IMR-90 (cell line): ENCODE results near the gene TSPEAR. TPM values are rescaled to one million over a fixed set of nuclear protein-coding genes. Genes with fewer than 3 reads are reported as not detected.

Experiments
- ATAC-seq: fragments of 200-7000 bp; cut with Tn5 transposase; 2 replicates; pipeline ENCODE4 v1.9.1; 2020; ENCODE audit warnings: low read depth, mild to moderate bottlenecking, moderate library complexity
- BruUV-seq: library from RNA; stranded (reverse); fragments of 400-500 nt; replicated peaks from 2 replicates; lab custom pipeline; 2021; lab: Mats Ljungman, UMichigan
- CTCF ChIA-PET: fragments of 300-600 bp; formaldehyde crosslinking; extraction: SDS; loops from one replicate; lab custom pipeline; 2021; ENCODE audit warnings: antibody characterized with exemption; lab: Yijun Ruan, JAX
- POLR2A ChIA-PET: fragments of 300-600 bp; sonication (Branson Sonifier 250); formaldehyde crosslinking; loops from one replicate; lab custom pipeline; 2022; ENCODE audit warnings: antibody characterized with exemption; ENCODE audit not compliant: unreplicated experiment; lab: Charles Lee
- DNase-seq: peaks from one replicate; pipeline ENCODE4 v3.0.0; 2013
- H2AFZ ChIP-seq: replicated peaks from 2 replicates; pipeline ENCODE3; 2013; ENCODE audit warnings: low read length, mild to moderate bottlenecking; ENCODE audit not compliant: poor library complexity
- H2AK5ac ChIP-seq: 2 replicates; pipeline ENCODE4 v1.6.1; 2013; ENCODE audit warnings: low read depth, low read length, inconsistent platforms
- H2AK9ac ChIP-seq: replicated peaks from 2 replicates; pipeline ENCODE3; 2013; ENCODE audit warnings: mild to moderate bottlenecking, low read depth, low read length, moderate library complexity; ENCODE audit not compliant: poor library complexity
- H2BK120ac ChIP-seq: 2 replicates; pipeline ENCODE4 v1.6.1; 2013; ENCODE audit warnings: low read depth, low read length, inconsistent platforms
- H2BK15ac ChIP-seq: 3 replicates; pipeline ENCODE4 v1.6.1; 2013; ENCODE audit warnings: low read depth, low read length, inconsistent platforms
- H2BK20ac ChIP-seq: 2 replicates; pipeline ENCODE4 v1.6.1; 2013; ENCODE audit warnings: low read depth, mild to moderate bottlenecking, inconsistent platforms, low read length, moderate library complexity
- H2BK5ac ChIP-seq: 2 replicates; pipeline ENCODE4 v1.6.1; 2013; ENCODE audit warnings: mild to moderate bottlenecking, low read depth, low read length, inconsistent platforms; ENCODE audit not compliant: poor library complexity, severe bottlenecking
- H3K14ac ChIP-seq: replicated peaks from 2 replicates; pipeline ENCODE4 v1.6.1; 2013; ENCODE audit warnings: low read depth, low read length, inconsistent platforms
- H3K18ac ChIP-seq: 2 replicates; pipeline ENCODE4 v1.6.1; 2013; ENCODE audit warnings: low read depth, low read length, control low read depth
- H3K23ac ChIP-seq: 2 replicates; pipeline ENCODE4 v1.6.1; 2013; ENCODE audit warnings: low read depth, low read length, inconsistent platforms
- H3K27ac ChIP-seq: 2 replicates; pipeline ENCODE4 v1.5.1; 2013; ENCODE audit warnings: mild to moderate bottlenecking, control low read depth, low read length; ENCODE audit not compliant: insufficient read depth
- H3K27me3 ChIP-seq: 2 replicates; pipeline ENCODE4 v1.6.1; 2013; ENCODE audit warnings: low read length; ENCODE audit not compliant: control insufficient read depth, insufficient read depth
- H3K36me3 ChIP-seq: 2 replicates; pipeline ENCODE4 v1.6.1; 2013; ENCODE audit warnings: low read length, mixed read lengths; ENCODE audit not compliant: control insufficient read depth, insufficient read depth
- H3K4ac ChIP-seq: 2 replicates; pipeline ENCODE4 v1.6.1; 2013; ENCODE audit warnings: low read depth, low read length, inconsistent platforms
- H3K4me1 ChIP-seq: 2 replicates; pipeline ENCODE4 v1.6.1; 2013; ENCODE audit warnings: low read length, mixed read lengths; ENCODE audit not compliant: control insufficient read depth, insufficient read depth
- H3K4me2 ChIP-seq: 2 replicates; pipeline ENCODE4 v1.6.1; 2013; ENCODE audit warnings: low read depth, mild to moderate bottlenecking, control low read depth, low read length, moderate library complexity
- H3K4me3 ChIP-seq: 2 replicates; pipeline ENCODE4 v1.5.1; 2013; ENCODE audit warnings: low read depth, mild to moderate bottlenecking, control low read depth, low read length, moderate library complexity; ENCODE audit not compliant: insufficient read depth
- H3K56ac ChIP-seq: 2 replicates; pipeline ENCODE4 v1.6.1; 2013; ENCODE audit warnings: low read length, inconsistent platforms; ENCODE audit not compliant: insufficient read depth; ENCODE audit errors: extremely low read depth
- H3K79me1 ChIP-seq, 2 experiments: 2 replicates each; pipeline ENCODE4 v1.6.1; 2013; ENCODE audit warnings: low read length in 2 of 2, inconsistent platforms in 1 of 2, low read depth in 1 of 2
- H3K9ac ChIP-seq: 2 replicates; pipeline ENCODE4 v1.6.1; 2013; ENCODE audit warnings: low read depth, low read length, control low read depth
- H3K9me1 ChIP-seq: 2 replicates; pipeline ENCODE4 v1.6.1; 2013; ENCODE audit warnings: low read length, inconsistent platforms; ENCODE audit not compliant: insufficient read depth
- H3K9me3 ChIP-seq: 2 replicates; pipeline ENCODE4 v1.6.1; 2013; ENCODE audit warnings: low read length; ENCODE audit not compliant: control insufficient read depth, insufficient read depth
- H4K20me1 ChIP-seq: 2 replicates; pipeline ENCODE4 v1.6.1; 2013; ENCODE audit warnings: low read length, inconsistent platforms; ENCODE audit not compliant: insufficient read depth
- H4K5ac ChIP-seq: 2 replicates; pipeline ENCODE4 v1.6.1; 2013; ENCODE audit warnings: mild to moderate bottlenecking, low read depth, low read length, control low read depth
- H4K8ac ChIP-seq, 2 experiments: 2 replicates each; pipeline ENCODE4 v1.6.1; 2013; ENCODE audit warnings: low read depth in 2 of 2, low read length in 2 of 2, control low read depth in 1 of 2, inconsistent platforms in 1 of 2
- H4K91ac ChIP-seq: 2 replicates; pipeline ENCODE4 v1.6.1; 2013; ENCODE audit warnings: low read depth, low read length, inconsistent platforms; ENCODE audit not compliant: insufficient read depth
- FOS ChIP-seq: fragments of 150-350 bp; IDR thresholded peaks from 2 replicates; pipeline ENCODE4 v1.6.1; 2016; ENCODE audit warnings: low read depth, low read length
- MAFK ChIP-seq: IDR thresholded peaks from 2 replicates; pipeline ENCODE4 v1.6.1; 2012; ENCODE audit warnings: low read depth, low read length, improper control_type of control experiment
- MAZ ChIP-seq: IDR thresholded peaks from 2 replicates; pipeline ENCODE4 v1.6.1; 2012; ENCODE audit warnings: low read depth, mild to moderate bottlenecking, low read length, improper control_type of control experiment, moderate library complexity, borderline replicate concordance
- MXI1 ChIP-seq: IDR thresholded peaks from 2 replicates; pipeline ENCODE4 v1.6.1; 2012; ENCODE audit warnings: low read depth, mild to moderate bottlenecking, low read length, moderate library complexity, borderline replicate concordance
- NFE2L2 ChIP-seq: fragments of 150-350 bp; IDR thresholded peaks from 2 replicates; pipeline ENCODE4 v1.6.1; 2016; ENCODE audit warnings: low read depth, mild to moderate bottlenecking, low read length
- POLR2A ChIP-seq: IDR thresholded peaks from 2 replicates; pipeline ENCODE4 v1.6.1; 2012; ENCODE audit warnings: mild to moderate bottlenecking, low read depth, low read length
- RCOR1 ChIP-seq: IDR thresholded peaks from 2 replicates; pipeline ENCODE4 v1.6.1; 2012; ENCODE audit warnings: mild to moderate bottlenecking, low read length, improper control_type of control experiment; ENCODE audit not compliant: insufficient replicate concordance
- RFX5 ChIP-seq: IDR thresholded peaks from 2 replicates; pipeline ENCODE4 v1.8.0; 2012; ENCODE audit warnings: low read depth, mild to moderate bottlenecking, low read length, moderate library complexity
- SMC3 ChIP-seq: fragments of 150-350 bp; IDR thresholded peaks from 2 replicates; pipeline ENCODE4 v1.6.1; 2016; ENCODE audit warnings: low read depth, mild to moderate bottlenecking, antibody characterized with exemption, low read length, moderate library complexity
- WGBS, 2 experiments: methylation state at CpG; one replicate each; pipeline versions ENCODE4 v1.1.5 to v1.1.7; 2013; ENCODE audit warnings: missing lambda C conversion rate in 2 of 2; ENCODE audit not compliant: insufficient read length in 1 of 2; ENCODE audit errors: extremely low coverage in 2 of 2; 5-methylcytosine and 5-hydroxymethylcytosine counted together
- dilution Hi-C: fragments of 300-500 bp; cut with HindIII; formaldehyde crosslinking; loops from one replicate; pipeline ENCODE4 v1.14.3; 2018; ENCODE audit warnings: low sequenced_read_pairs; ENCODE audit not compliant: unreplicated experiment
- in situ Hi-C: fragments of 300-500 bp; cut with MboI; formaldehyde crosslinking; loops from 3 replicates; pipeline ENCODE4 v1.14.3; 2019; ENCODE audit warnings: low sequenced_read_pairs, inconsistent platforms, mixed read lengths
- intact Hi-C: fragments of 100-400 bp; cut with micrococcal nuclease; formaldehyde crosslinking; loops from 2 replicates; pipeline ENCODE4 v1.10.0; 2022
- polyA plus RNA-seq, 3 experiments: library from polyadenylated mRNA; depleted of rRNA; stranded (reverse); fragments of >200 nt; gene quantifications; 2 replicates each; pipeline ENCODE4 v1.2.3, GENCODE V29; 2012; ENCODE audit warnings: low replicate concordance in 1 of 3
- total RNA-seq: library from RNA; depleted of rRNA; stranded (reverse); fragments of >200 nt; gene quantifications from 2 replicates; pipeline ENCODE4 v1.2.3, GENCODE V29; 2012
- TF ChIP-seq, protein P1 (sequence below): fragments of 150-350 bp; IDR thresholded peaks from 2 replicates; pipeline ENCODE4 v1.6.1; 2017; ENCODE audit warnings: mild to moderate bottlenecking, antibody characterized with exemption, low read length, low read depth
- TF ChIP-seq, protein P2 (sequence below): fragments of 150-350 bp; IDR thresholded peaks from 2 replicates; pipeline ENCODE4 v1.6.1; 2016; ENCODE audit warnings: low read depth, mild to moderate bottlenecking, low read length, moderate library complexity, borderline replicate concordance
- TF ChIP-seq, protein P3 (sequence below): conservative IDR thresholded peaks from 2 replicates; pipeline ENCODE4 v1.5.1; 2012; ENCODE audit warnings: mild to moderate bottlenecking, low read depth, low read length, improper control_type of control experiment

Gene TSPEAR
- total and polyA plus RNA-seq, 2 of the 4 experiments (the other 2 are of a cell fraction), result not detected

DNA sequence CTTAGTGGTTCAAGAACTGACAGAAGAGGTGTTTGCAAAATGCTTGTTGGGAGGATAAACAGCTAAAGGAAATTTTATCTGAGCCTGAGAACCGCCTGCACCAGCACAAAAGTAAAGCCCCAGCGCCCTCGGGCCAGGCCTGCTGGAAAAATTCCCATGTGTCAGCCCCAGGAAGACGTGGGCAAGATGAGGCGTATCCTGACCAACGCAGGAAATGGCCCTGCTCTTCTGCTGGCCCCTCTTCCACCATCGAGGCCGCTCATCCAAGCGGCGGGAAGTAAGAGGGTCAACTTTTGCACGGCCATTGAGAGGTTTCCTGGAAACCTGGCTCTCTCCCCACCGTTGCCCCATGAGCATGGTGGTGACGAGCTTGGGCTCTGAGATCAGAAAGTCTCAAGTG, 216.4 kb downstream of the TSPEAR start:
- in situ Hi-C loops, result no loop called here
- Histone ChIP-seq H3K4me3 (no peak overlapping the region), H3K27me3 (peaks cover 23% of the 10 kb centered on the region), H2BK120ac (no peak overlapping the region), H3K18ac (no peak overlapping the region), H3K79me1 (no peaks in the 10 kb centered on the region), H3K23ac (no peak overlapping the region), H2BK20ac (no peak overlapping the region), H4K5ac (no peak overlapping the region), H3K4me1 (no peaks in the 10 kb centered on the region), H2AK9ac (no peak overlapping the region), H3K14ac (no peak overlapping the region), H2AK5ac (no peak overlapping the region), H4K20me1 (no peaks in the 10 kb centered on the region), H3K9me3 (peaks cover 24% of the 10 kb centered on the region), H3K9me1 (no peaks in the 10 kb centered on the region), H2AFZ (no peak overlapping the region), H3K9ac (no peak overlapping the region), H4K8ac (no peak overlapping the region), H3K56ac (no peak overlapping the region), H3K4me2 (no peak overlapping the region), H3K27ac (no peak overlapping the region), H2BK15ac (no peak overlapping the region), H4K91ac (no peak overlapping the region), H3K4ac (no peak overlapping the region), H2BK5ac (no peak overlapping the region), H3K36me3 (no peaks in the 10 kb centered on the region)
- ATAC-seq, result no peak
- BruUV-seq, result no TSS peak
- intact Hi-C loops, result no loop called here
- no peak for TF ChIP-seq MXI1
- TF ChIP-seq, protein P1, sequence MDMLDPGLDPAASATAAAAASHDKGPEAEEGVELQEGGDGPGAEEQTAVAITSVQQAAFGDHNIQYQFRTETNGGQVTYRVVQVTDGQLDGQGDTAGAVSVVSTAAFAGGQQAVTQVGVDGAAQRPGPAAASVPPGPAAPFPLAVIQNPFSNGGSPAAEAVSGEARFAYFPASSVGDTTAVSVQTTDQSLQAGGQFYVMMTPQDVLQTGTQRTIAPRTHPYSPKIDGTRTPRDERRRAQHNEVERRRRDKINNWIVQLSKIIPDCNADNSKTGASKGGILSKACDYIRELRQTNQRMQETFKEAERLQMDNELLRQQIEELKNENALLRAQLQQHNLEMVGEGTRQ, result no peak
- TF ChIP-seq FOS, result no peak
- no peak for TF ChIP-seq RCOR1
- TF ChIP-seq, protein P2, sequence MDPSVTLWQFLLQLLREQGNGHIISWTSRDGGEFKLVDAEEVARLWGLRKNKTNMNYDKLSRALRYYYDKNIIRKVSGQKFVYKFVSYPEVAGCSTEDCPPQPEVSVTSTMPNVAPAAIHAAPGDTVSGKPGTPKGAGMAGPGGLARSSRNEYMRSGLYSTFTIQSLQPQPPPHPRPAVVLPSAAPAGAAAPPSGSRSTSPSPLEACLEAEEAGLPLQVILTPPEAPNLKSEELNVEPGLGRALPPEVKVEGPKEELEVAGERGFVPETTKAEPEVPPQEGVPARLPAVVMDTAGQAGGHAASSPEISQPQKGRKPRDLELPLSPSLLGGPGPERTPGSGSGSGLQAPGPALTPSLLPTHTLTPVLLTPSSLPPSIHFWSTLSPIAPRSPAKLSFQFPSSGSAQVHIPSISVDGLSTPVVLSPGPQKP, result no peak
- TF ChIP-seq MAFK, result no peak
- TF ChIP-seq POLR2A, result no peak
- no peak for TF ChIP-seq MAZ
- no peak for TF ChIP-seq NFE2L2
- no peak for TF ChIP-seq SMC3
- TF ChIP-seq, protein P3, sequence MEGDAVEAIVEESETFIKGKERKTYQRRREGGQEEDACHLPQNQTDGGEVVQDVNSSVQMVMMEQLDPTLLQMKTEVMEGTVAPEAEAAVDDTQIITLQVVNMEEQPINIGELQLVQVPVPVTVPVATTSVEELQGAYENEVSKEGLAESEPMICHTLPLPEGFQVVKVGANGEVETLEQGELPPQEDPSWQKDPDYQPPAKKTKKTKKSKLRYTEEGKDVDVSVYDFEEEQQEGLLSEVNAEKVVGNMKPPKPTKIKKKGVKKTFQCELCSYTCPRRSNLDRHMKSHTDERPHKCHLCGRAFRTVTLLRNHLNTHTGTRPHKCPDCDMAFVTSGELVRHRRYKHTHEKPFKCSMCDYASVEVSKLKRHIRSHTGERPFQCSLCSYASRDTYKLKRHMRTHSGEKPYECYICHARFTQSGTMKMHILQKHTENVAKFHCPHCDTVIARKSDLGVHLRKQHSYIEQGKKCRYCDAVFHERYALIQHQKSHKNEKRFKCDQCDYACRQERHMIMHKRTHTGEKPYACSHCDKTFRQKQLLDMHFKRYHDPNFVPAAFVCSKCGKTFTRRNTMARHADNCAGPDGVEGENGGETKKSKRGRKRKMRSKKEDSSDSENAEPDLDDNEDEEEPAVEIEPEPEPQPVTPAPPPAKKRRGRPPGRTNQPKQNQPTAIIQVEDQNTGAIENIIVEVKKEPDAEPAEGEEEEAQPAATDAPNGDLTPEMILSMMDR, result no peak
- TF ChIP-seq RFX5, result no peak
- dilution Hi-C loops, result no loop called here
- ChIA-PET CTCF (no interaction called here), POLR2A (no interaction called here)
- 43% methylated on average over 1 of the region's 13 CpGs; no CpG with 5 or more reads in 1 of the 2 experiments for WGBS, 2 experiments
- no peak for DNase-seq
